ENCODE data around the gene CYP4F22. TPM values are rescaled to one million over a fixed set of nuclear protein-coding genes. Genes with fewer than 3 reads are reported as not detected.
A peak's percentile ranks its signal among the peaks of the same experiment; 100 is the strongest.

The CYP4F22 gene
- total RNA-seq, result 0.09 TPM
- polyA plus RNA-seq (ENCODE audit: insufficient read depth, low read depth, low replicate concordance), result not detected
- long read RNA-seq, donor 1, result 0 reads
- long read RNA-seq, donor 2, result 0 reads
- long read RNA-seq, donor 3, partial matches to known transcripts, result 0 of 1 reads
- long read RNA-seq, donor 3, other reads (novel, unspliced or antisense), result 0 of 1 reads
- long read RNA-seq, donor 4, result 0 reads
- long read RNA-seq, donor 5, result 0 reads
- long read RNA-seq, donor 6, result 0 reads
- long read RNA-seq, donor 7, result 0 reads
- long read RNA-seq, donor 8, result 0 reads
- long read RNA-seq, donor 9, result 0 reads
- long read RNA-seq, donor 10, result 0 reads

DNA sequence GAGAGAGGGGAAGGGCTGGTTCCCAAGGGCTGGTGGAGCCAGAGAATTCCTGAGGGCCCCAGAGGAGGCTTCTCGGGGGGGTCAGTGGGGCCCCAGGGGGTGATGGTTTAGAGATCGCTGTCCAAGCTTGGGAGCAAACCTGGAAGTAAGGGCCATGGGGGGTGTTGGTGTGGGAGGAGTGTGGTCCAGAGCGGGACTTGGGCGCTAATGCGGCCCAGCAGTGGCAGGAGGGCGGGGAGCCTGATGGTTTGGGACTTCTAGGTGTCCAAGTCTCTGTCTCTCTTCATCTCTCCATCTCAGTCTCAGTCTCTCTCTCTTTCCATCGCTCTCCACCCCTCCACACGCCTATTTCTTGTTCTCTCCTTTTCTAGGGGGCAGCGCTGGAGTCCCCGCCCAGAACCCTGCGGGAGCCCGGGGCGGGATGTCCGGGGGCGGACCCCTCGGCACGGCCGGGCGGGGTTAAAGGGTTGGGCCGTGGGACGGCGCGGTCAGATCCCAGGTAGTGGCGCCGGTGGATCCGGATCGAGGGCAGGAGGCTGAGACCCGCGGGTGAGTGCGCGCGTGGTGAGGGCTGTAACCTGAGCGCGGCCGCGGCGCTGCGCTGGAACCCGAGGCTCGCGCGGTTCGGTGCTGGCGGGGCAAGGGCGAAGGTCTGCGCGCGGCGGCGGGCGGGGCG lies at the start of gene CYP4F22:
Gene CYP4F22, plus strand, starts transcription at position 491 of the 676 bp plus-strand sequence. CDS start 16,812 bp downstream, outside the sequence.
- intact Hi-C loops (cut with DNase I), result no loop called here
- no peak within 1 kb of the TSS for H3K4me3 ChIP-seq (ENCODE audit: low read length in 3 of 3)
- no peak within 1 kb of the TSS for H3K27ac ChIP-seq (ENCODE audit: low read depth in 2 of 2, low read length in 2 of 2)
- no peak within 1 kb of the TSS for H3K9ac ChIP-seq (ENCODE audit: low read length in 3 of 3)
- no peaks in the 10 kb centered on the region for H3K4me1 ChIP-seq (ENCODE audit: control insufficient read depth in 2 of 3, insufficient read depth in 2 of 3, low read depth in 1 of 3, low read length in 3 of 3)
- H3K27me3 ChIP-seq (ENCODE audit: control insufficient read depth, insufficient read depth, low read length), result peaks cover 9% of the 10 kb centered on the region
- H3K9me3 ChIP-seq (ENCODE audit: control insufficient read depth in 2 of 3, insufficient read depth in 1 of 3, low read length in 3 of 3), result no peaks in the 10 kb centered on the region
- FAIRE-seq, result no peak
- TF ChIP-seq CTCF (IDR thresholded peaks at IDR 0.05; ENCODE audit: borderline replicate concordance, extremely low read depth, insufficient read depth), result no peak
- peak in 4 of 5 donors; percentile 4 to 51 (median 12) for DNase-seq
- no peaks in the 10 kb centered on the region for H3K36me3 ChIP-seq (ENCODE audit: control insufficient read depth in 2 of 3, insufficient read depth in 3 of 3, low read length in 3 of 3)

- Histone ChIP-seq H3K36me3 (ENCODE audit: control insufficient read depth in 2 of 3, insufficient read depth in 3 of 3, low read length in 3 of 3) (no peaks in the 10 kb centered on the region), H3K9me3 (ENCODE audit: control insufficient read depth in 2 of 3, insufficient read depth in 1 of 3, low read length in 3 of 3) (no peaks in the 10 kb centered on the region), H3K27me3 (ENCODE audit: control insufficient read depth, insufficient read depth, low read length) (peaks cover 3% of the 10 kb centered on the region), H3K9ac (ENCODE audit: low read length in 3 of 3) (no peak overlapping the region), H3K4me3 (ENCODE audit: low read length in 3 of 3) (no peak overlapping the region), H3K4me1 (ENCODE audit: control insufficient read depth in 2 of 3, insufficient read depth in 2 of 3, low read depth in 1 of 3, low read length in 3 of 3) (peaks cover 0 to 2% (median 0%) of the 10 kb centered on the region in 3 donors), H3K27ac (ENCODE audit: low read depth in 2 of 2, low read length in 2 of 2) (no peak overlapping the region)
- no peak for TF ChIP-seq CTCF (IDR thresholded peaks at IDR 0.05; ENCODE audit: borderline replicate concordance, extremely low read depth, insufficient read depth)
- DNase-seq, result peak in 1 of 5 donors; percentile 4
- no peak for FAIRE-seq
- intact Hi-C loops (cut with DNase I), result no loop called here
Observed at GRCh38 chr19:15461694-15462093, 46.6 kb upstream of the CYP4F22 start.

GRCh38 chr19:15463861-15464371 lies 44.4 kb upstream of the CYP4F22 start:
- H3K9ac ChIP-seq (ENCODE audit: low read length in 3 of 3), result no peak overlapping the region
- peak in 1 of 5 donors; percentile 81 for DNase-seq
- no peak for TF ChIP-seq CTCF (IDR thresholded peaks at IDR 0.05; ENCODE audit: borderline replicate concordance, extremely low read depth, insufficient read depth)
- peak overlapping the region in 1 of 3 donors; percentile 17 for H3K4me3 ChIP-seq (ENCODE audit: low read length in 3 of 3)
- H3K27ac ChIP-seq (ENCODE audit: low read depth in 2 of 2, low read length in 2 of 2), result peak overlapping the region in 1 of 2 donors; percentile 53
- H3K9me3 ChIP-seq (ENCODE audit: control insufficient read depth in 2 of 3, insufficient read depth in 1 of 3, low read length in 3 of 3), result no peaks in the 10 kb centered on the region
- intact Hi-C loops (cut with DNase I), result no loop called here
- peaks cover 3% of the 10 kb centered on the region for H3K27me3 ChIP-seq (ENCODE audit: control insufficient read depth, insufficient read depth, low read length)
- H3K36me3 ChIP-seq (ENCODE audit: control insufficient read depth in 2 of 3, insufficient read depth in 3 of 3, low read length in 3 of 3), result no peaks in the 10 kb centered on the region
- no peaks in the 10 kb centered on the region for H3K4me1 ChIP-seq (ENCODE audit: control insufficient read depth in 2 of 3, insufficient read depth in 2 of 3, low read depth in 1 of 3, low read length in 3 of 3)
- FAIRE-seq, result no peak
